Measurements from ENCODE around the gene RAP1GAP2. TPM values are rescaled to one million over a fixed set of nuclear protein-coding genes. Genes with fewer than 3 reads are reported as not detected.

RAP1GAP2 gene
- total RNA-seq, 4 donors from 2014 or later, result 1.5 to 23.1 (median 6.7) TPM

DNA sequence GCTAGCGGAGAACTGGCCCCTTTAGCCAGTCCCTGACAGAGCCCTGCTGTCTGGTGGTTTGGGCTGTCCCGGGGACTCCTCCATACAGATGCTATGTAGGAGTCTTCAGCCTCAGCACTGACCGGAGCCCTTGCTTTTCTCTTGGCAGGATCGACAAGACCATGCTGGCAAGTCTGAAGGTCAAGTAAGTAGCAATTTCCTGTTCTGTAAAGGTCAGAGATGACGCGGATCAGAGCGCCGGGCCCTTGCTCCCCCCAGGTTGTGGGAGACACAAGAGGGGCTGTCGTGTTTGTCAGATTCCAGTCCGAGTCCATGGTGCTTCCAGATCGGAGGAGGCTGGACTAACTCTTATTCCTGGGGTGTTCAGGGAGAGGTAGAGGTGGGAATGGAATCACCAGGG is 4.1 kb downstream of the RAP1GAP2 start:
- TF ChIP-seq, protein P1, sequence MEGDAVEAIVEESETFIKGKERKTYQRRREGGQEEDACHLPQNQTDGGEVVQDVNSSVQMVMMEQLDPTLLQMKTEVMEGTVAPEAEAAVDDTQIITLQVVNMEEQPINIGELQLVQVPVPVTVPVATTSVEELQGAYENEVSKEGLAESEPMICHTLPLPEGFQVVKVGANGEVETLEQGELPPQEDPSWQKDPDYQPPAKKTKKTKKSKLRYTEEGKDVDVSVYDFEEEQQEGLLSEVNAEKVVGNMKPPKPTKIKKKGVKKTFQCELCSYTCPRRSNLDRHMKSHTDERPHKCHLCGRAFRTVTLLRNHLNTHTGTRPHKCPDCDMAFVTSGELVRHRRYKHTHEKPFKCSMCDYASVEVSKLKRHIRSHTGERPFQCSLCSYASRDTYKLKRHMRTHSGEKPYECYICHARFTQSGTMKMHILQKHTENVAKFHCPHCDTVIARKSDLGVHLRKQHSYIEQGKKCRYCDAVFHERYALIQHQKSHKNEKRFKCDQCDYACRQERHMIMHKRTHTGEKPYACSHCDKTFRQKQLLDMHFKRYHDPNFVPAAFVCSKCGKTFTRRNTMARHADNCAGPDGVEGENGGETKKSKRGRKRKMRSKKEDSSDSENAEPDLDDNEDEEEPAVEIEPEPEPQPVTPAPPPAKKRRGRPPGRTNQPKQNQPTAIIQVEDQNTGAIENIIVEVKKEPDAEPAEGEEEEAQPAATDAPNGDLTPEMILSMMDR (IDR thresholded peaks at IDR 0.05), result no peak
- no peak for TF ChIP-seq POLR2A (IDR thresholded peaks at IDR 0.05)
- intact Hi-C loops (cut with DNase I; ENCODE audit: low total_unique reads), result no loop called here
- H3K4me1 ChIP-seq, result no peaks in the 10 kb centered on the region
- no peaks in the 10 kb centered on the region for H3K27me3 ChIP-seq
- H3K9me3 ChIP-seq, result no peaks in the 10 kb centered on the region
- H3K4me3 ChIP-seq, result no peak overlapping the region
- no peaks in the 10 kb centered on the region for H3K36me3 ChIP-seq
- no peak overlapping the region for H3K27ac ChIP-seq
- DNase-seq, result no peak

DNA sequence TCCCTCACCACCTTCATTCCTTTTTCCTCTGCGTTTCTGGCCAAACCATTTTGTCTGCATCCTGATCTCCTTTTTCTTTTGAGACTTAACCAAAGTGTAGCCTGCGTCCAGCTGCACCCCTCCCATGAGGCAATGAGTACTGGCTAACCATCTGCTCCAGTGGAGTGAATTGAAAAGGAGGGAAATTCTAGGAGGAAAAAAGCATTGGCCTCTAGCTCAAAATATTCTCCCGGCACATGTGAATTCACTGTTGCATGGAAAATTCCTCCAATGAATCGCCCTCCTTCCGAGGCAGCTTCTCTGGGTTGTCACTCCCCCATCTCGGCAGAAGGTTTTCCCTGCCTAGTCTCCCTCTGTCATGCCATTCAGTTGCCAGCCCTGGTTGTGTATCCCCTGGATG is 5.6 kb downstream of the RAP1GAP2 start:
- intact Hi-C loops (cut with DNase I; ENCODE audit: low total_unique reads), result no loop called here
- Histone ChIP-seq H3K4me3 (no peak overlapping the region), H3K36me3 (no peaks in the 10 kb centered on the region), H3K27ac (no peak overlapping the region), H3K27me3 (no peaks in the 10 kb centered on the region), H3K4me1 (no peaks in the 10 kb centered on the region), H3K9me3 (no peaks in the 10 kb centered on the region)
- TF ChIP-seq POLR2A (IDR thresholded peaks at IDR 0.05), result no peak
- TF ChIP-seq, protein P1 (IDR thresholded peaks at IDR 0.05), result no peak
- no peak for DNase-seq

DNA sequence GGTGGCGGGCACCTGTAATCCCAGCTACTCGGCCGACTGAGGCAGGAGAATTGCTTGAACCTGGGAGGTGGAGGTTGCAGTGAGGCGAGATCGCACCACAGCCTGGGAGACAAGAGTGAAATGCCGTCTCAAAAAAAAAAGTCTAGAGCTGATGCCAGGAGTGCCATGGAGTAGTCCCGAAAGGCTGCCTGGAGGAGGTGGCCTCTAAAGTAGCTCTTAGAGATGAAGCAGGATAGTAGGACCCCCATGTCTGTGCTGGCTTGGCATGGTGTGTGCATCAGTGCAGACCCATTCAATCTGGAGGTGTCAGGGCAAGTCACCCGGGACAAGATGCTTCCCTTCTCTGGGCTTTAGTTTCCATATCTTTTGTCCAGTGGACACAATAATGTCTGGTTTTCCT is 6.3 kb downstream of the RAP1GAP2 start:
- intact Hi-C loops (cut with DNase I; ENCODE audit: low total_unique reads), result no loop called here
- Histone ChIP-seq H3K27me3 (no peaks in the 10 kb centered on the region), H3K27ac (no peak overlapping the region), H3K4me1 (no peaks in the 10 kb centered on the region), H3K9me3 (no peaks in the 10 kb centered on the region), H3K4me3 (no peak overlapping the region), H3K36me3 (no peaks in the 10 kb centered on the region)
- DNase-seq, result no peak
- no peak for TF ChIP-seq POLR2A (IDR thresholded peaks at IDR 0.05)
- TF ChIP-seq, protein P1 (IDR thresholded peaks at IDR 0.05), result no peak

DNA sequence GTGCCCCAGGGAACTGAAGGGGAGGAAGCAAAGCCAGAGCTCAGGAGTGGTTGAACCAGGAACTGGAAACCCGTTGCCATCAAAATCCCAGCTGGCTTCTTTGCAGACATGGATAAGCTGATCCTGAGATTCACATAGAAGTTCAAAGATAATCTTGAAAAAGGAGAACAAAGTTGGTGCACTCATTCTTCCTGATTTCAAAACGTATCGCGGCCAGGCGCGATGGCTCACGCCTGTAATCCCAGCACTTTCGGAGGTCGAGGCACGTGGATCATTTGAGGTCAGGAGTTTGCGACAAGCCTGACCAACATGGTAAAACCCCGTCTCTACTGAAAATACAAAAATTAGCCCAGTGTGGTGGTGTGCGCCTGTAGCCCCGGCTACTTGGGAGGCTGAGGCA is 7.1 kb downstream of the RAP1GAP2 start:
- TF ChIP-seq POLR2A (IDR thresholded peaks at IDR 0.05), result no peak
- TF ChIP-seq, protein P1 (IDR thresholded peaks at IDR 0.05), result no peak
- Histone ChIP-seq H3K4me1 (no peaks in the 10 kb centered on the region), H3K4me3 (no peak overlapping the region), H3K27ac (no peak overlapping the region), H3K9me3 (no peaks in the 10 kb centered on the region), H3K36me3 (no peaks in the 10 kb centered on the region), H3K27me3 (no peaks in the 10 kb centered on the region)
- intact Hi-C loops (cut with DNase I; ENCODE audit: low total_unique reads), result no loop called here
- DNase-seq, result no peak

DNA sequence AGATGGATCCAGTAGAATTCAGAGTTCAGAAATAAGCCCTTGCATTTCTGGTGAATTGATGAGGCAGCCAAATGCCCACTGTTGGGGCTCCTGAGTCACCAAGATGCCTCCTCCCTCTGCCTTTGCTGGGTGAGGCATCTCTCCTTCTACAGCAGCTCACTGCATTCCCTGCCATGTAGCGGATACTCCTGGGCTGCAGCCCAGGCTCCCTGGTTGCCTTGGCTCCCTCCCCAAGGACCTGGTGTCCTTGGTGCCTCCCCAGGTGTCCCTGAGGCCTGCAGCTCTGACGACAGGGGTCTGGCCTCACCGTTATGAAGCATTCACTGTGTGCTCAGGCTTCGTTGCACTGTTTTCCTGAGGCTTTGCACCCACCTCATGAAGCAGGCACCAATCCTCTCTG is 7.7 kb downstream of the RAP1GAP2 start:
- DNase-seq, result no peak
- no peaks in the 10 kb centered on the region for H3K9me3 ChIP-seq
- H3K4me1 ChIP-seq, result no peaks in the 10 kb centered on the region
- no peak overlapping the region for H3K4me3 ChIP-seq
- intact Hi-C loops (cut with DNase I; ENCODE audit: low total_unique reads), result no loop called here
- H3K27ac ChIP-seq, result no peak overlapping the region
- H3K27me3 ChIP-seq, result no peaks in the 10 kb centered on the region
- TF ChIP-seq POLR2A (IDR thresholded peaks at IDR 0.05), result no peak
- TF ChIP-seq, protein P1 (IDR thresholded peaks at IDR 0.05), result no peak
- H3K36me3 ChIP-seq, result no peaks in the 10 kb centered on the region

Data from uterus (tissue), 4 donors.